ENCODE results near the gene SMAP1.

SMAP1 gene

GRCh38 chr6:70685494-70686180, 18.0 kb downstream of the SMAP1 start:
- DNase-seq (ENCODE audit: low spot score), result no peak
- POLR2A ChIA-PET (ENCODE audit: low non-redundant PET), result no interaction called here
- no peak overlapping the region for H3K27ac ChIP-seq
- CTCF ChIA-PET, result interaction anchor here (1.1 to 2.0 kb wide), 3 partner anchors 13 to 376 kb away, joined by 3 to 7 read pairs (median 4); no protein-coding TSS in a partner anchor
- TF ChIP-seq, protein P1, sequence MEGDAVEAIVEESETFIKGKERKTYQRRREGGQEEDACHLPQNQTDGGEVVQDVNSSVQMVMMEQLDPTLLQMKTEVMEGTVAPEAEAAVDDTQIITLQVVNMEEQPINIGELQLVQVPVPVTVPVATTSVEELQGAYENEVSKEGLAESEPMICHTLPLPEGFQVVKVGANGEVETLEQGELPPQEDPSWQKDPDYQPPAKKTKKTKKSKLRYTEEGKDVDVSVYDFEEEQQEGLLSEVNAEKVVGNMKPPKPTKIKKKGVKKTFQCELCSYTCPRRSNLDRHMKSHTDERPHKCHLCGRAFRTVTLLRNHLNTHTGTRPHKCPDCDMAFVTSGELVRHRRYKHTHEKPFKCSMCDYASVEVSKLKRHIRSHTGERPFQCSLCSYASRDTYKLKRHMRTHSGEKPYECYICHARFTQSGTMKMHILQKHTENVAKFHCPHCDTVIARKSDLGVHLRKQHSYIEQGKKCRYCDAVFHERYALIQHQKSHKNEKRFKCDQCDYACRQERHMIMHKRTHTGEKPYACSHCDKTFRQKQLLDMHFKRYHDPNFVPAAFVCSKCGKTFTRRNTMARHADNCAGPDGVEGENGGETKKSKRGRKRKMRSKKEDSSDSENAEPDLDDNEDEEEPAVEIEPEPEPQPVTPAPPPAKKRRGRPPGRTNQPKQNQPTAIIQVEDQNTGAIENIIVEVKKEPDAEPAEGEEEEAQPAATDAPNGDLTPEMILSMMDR (conservative IDR thresholded peaks at IDR 0.05; ENCODE audit: low read depth), result no peak

DNA sequence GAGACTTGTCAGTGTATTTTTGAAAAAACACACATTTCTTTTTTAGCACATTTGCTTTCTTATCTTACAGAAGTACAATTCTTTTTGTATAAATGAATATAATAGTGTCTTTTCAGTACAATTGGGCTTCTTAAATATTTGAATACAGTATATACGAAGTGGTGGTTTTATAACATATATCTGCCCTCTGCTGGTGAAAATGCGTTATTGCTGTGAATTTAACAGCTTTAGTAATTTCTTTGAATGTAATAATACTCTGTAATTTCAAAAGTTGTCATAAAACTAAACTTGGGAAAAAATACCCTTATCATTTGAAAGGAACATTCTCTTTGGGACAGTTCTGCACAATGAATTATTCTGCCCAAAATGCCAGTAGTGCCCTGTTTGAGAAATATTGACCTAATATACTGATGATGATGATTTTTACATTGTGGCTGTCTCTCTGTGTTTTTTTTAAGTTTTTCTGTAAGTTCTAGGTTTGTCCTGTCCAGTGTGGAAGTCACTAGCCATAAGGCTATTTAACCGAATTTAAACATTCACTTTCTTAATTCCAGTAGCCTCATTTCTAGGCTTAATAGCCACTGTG, 19.0 kb downstream of the SMAP1 start:
- peak; percentile 25 for DNase-seq (ENCODE audit: low spot score)
- H3K27ac ChIP-seq, result no peak overlapping the region
- ChIA-PET CTCF (interaction anchor here (0.6 to 2.0 kb wide), 14 partner anchors 10 to 1293 kb away, joined by 3 to 7 read pairs (median 3); partner anchors contain the start of gene SMAP1), POLR2A (ENCODE audit: low non-redundant PET) (interaction anchor here (0.6 kb wide), 1 partner anchor 10 kb away, joined by 3 read pairs; no protein-coding TSS in a partner anchor)
- TF ChIP-seq, protein P1 (conservative IDR thresholded peaks at IDR 0.05; ENCODE audit: low read depth), result peak; percentile 80

DNA sequence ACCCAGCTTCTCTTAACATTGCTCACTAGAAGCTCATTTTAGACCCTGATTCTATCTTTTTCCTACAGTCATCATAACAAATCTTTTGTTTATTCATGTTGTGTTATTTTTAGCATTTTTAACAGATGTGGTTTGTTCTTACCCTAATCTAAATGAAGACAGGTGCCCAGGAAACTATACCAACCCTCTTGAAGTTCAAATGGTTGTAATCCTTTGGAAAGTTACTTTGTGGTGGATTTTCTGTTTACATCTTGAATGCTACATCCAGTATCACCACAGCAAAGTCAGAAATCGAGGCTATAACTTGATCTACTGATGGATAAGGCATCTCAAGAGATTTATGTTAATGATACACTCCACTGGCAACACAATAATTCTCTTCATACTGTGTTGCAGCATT, 26.2 kb downstream of the SMAP1 start:
- TF ChIP-seq, protein P1 (conservative IDR thresholded peaks at IDR 0.05; ENCODE audit: low read depth), result no peak
- no peak overlapping the region for H3K27ac ChIP-seq
- DNase-seq (ENCODE audit: low spot score), result no peak
- ChIA-PET POLR2A (ENCODE audit: low non-redundant PET) (no interaction called here), CTCF (interaction anchor here (1.0 kb wide), 1 partner anchor 173 kb away, joined by 4 read pairs; no protein-coding TSS in a partner anchor)

DNA sequence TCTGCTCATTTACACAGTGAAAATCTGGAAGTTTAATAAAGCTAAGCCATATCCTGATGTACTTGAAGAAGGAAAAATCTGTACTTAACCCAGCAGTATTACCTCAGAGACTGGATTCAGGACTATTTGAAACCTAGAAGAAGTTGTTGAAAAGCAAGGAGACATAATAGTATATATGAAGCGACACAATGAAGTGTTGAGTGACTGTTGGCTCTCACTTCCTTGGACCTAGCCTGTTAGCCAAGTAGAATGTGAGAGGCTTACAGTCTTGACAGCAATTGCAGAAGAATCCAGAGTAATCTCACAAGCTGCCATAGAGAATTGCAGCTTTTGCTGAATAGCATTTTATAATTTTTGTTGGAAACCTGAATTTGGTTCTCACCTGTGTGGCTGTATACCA, 26.7 kb downstream of the SMAP1 start:
- no peak overlapping the region for H3K27ac ChIP-seq
- no peak for DNase-seq (ENCODE audit: low spot score)
- CTCF ChIA-PET, result interaction anchor here (1.0 kb wide), 1 partner anchor 174 kb away, joined by 4 read pairs; no protein-coding TSS in a partner anchor
- TF ChIP-seq, protein P1 (conservative IDR thresholded peaks at IDR 0.05; ENCODE audit: low read depth), result no peak
- POLR2A ChIA-PET (ENCODE audit: low non-redundant PET), result no interaction called here

DNA sequence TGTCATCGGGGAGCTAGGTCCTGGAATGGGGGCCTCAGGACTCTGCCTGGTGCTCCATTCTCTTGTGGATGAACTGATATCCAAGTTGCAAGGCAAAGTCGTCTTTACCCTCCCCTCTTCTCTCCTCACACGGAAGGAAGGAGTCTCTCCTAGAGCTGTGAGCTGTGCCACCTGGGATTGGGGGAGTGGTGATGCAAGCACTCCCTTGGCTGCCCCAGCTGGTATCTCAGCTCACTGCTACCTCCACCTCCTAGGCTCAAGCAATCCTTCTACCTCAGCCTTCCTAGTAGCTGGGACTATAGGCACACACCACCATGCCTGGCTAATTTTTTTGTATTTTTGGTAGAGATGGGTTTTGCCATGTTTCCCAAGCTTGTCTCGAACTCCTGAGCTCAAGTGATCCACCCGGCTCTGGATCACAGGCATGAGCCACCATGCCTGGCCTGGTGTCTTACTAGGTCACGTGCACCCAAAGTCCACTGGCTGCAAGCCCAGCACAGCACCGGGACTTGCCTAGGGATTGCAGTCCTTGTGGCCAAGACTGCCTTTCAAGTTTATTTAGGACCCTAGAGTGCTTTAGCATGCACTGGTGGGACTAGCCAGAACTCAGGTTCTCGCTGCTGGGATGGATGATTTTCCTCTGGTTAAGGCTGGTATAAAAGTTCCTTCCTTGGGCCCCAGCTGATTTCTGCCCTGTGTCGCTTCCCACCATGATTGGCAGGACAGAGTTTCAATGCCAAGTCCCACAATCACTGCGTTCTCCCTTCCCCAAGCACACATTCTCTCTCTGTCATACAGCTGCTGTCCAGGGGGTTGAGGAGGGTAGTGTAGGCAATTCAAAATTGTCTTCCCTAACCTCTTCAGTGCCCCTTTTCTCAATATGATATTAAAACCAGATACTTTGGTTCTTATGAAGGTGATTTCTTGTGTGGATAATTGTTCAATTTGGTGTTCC, 33.5 kb downstream of the SMAP1 start:
- TF ChIP-seq, protein P1 (conservative IDR thresholded peaks at IDR 0.05; ENCODE audit: low read depth), result no peak
- POLR2A ChIA-PET (ENCODE audit: low non-redundant PET), result interaction anchor here (0.6 kb wide), 1 partner anchor 461 kb away, joined by 3 read pairs; no protein-coding TSS in a partner anchor
- H3K27ac ChIP-seq, result no peak overlapping the region
- DNase-seq (ENCODE audit: low spot score), result no peak
- CTCF ChIA-PET, result interaction anchor here (0.6 to 1.0 kb wide), 2 partner anchors 125 to 255 kb away, joined by 3 to 4 read pairs; no protein-coding TSS in a partner anchor

- ChIA-PET POLR2A (ENCODE audit: low non-redundant PET) (no interaction called here), CTCF (interaction anchor here (0.6 kb wide), 1 partner anchor 21 kb away, joined by 8 read pairs; no protein-coding TSS in a partner anchor)
- TF ChIP-seq, protein P1 (conservative IDR thresholded peaks at IDR 0.05; ENCODE audit: low read depth), result no peak
- DNase-seq (ENCODE audit: low spot score), result no peak
- H3K27ac ChIP-seq, result no peak overlapping the region
These were observed 38.1 kb downstream of the SMAP1 start for GRCh38 chr6:70705772-70706171.
